ENCODE data around the gene ABCG5. TPM values are rescaled to one million over a fixed set of nuclear protein-coding genes. Genes with fewer than 3 reads are reported as not detected.

ABCG5 gene
- total and polyA plus RNA-seq, 8 donors: 0.18 to 0.52 (median 0.43) TPM; not detected in 2

DNA sequence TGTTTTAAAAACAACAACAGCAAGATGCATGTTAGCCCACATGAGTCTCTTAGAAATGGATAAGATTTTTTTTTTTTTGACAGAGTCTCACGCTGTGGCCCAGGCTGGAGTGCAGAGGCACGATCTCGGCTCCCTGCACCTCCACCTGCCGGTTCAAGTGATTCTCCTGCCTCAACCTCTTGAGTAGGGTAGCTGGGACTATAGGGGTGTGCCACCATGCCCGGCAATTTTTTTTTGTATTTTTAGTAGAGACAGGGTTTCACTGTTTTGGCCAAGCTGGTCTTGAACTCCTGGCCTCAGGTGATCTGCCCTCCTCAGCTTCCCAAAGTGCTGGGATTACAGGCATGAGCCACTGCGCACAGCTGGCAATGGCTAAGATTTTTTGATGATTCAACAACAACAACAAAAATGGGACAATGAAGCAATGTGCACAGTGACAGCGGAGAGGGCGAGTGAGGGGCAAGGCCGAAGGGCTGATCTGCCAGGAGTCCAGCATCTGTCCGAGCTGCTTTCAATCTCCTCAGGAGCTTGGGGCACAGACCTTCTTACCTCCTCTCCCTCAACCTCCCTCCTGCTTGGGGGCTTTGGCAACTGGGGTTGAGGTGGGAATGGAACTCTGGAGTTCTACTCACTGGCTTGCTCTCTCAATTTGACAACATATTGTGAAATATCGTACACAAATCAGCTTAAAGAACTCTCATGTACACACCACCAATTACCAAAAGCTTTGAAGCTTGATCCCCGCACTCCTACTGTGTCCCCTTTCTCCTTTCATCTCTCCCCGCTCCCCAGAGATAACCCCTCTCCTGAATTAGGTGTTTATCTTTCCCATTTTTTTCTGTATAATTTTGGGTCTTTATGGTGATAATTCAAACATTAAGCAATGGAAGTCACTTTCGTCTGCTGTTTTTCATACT, 3.6 kb upstream of the ABCG5 start:
- H3K4me1 ChIP-seq: no peaks in the 10 kb centered on the region
- no peaks in the 10 kb centered on the region for H3K36me3 ChIP-seq
- H3K4me3 ChIP-seq: no peak overlapping the region
- intact Hi-C loops (cut with DNase I): no loop called here
- DNase-seq (no peak), ATAC-seq (no peak)
- H3K9me3 ChIP-seq: no peaks in the 10 kb centered on the region
- H3K27me3 ChIP-seq: peaks cover 0 to 6% of the 10 kb centered on the region in 2 donors
- no peak overlapping the region for H3K27ac ChIP-seq
- TF ChIP-seq, protein P1, sequence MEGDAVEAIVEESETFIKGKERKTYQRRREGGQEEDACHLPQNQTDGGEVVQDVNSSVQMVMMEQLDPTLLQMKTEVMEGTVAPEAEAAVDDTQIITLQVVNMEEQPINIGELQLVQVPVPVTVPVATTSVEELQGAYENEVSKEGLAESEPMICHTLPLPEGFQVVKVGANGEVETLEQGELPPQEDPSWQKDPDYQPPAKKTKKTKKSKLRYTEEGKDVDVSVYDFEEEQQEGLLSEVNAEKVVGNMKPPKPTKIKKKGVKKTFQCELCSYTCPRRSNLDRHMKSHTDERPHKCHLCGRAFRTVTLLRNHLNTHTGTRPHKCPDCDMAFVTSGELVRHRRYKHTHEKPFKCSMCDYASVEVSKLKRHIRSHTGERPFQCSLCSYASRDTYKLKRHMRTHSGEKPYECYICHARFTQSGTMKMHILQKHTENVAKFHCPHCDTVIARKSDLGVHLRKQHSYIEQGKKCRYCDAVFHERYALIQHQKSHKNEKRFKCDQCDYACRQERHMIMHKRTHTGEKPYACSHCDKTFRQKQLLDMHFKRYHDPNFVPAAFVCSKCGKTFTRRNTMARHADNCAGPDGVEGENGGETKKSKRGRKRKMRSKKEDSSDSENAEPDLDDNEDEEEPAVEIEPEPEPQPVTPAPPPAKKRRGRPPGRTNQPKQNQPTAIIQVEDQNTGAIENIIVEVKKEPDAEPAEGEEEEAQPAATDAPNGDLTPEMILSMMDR (IDR thresholded peaks at IDR 0.05): no peak

- Histone ChIP-seq H3K36me3 (no peaks in the 10 kb centered on the region), H3K4me3 (no peak overlapping the region), H3K27me3 (peaks cover 0 to 6% of the 10 kb centered on the region in 2 donors), H3K4me1 (no peaks in the 10 kb centered on the region), H3K9me3 (no peaks in the 10 kb centered on the region), H3K27ac (no peak overlapping the region)
- no peak for ATAC-seq
- intact Hi-C loops (cut with DNase I): no loop called here
- no peak for DNase-seq
- TF ChIP-seq, protein P1 (IDR thresholded peaks at IDR 0.05): no peak
Observed at GRCh38 chr2:43840965-43841364, 2.3 kb upstream of the ABCG5 start.

- no peak overlapping the region for H3K27ac ChIP-seq
Observed at GRCh38 chr2:43839776-43840564, 1.3 kb upstream of the ABCG5 start.

GRCh38 chr2:43837831-43838559, 644 bp downstream of the ABCG5 start:
- intact Hi-C loops (cut with DNase I): no loop called here
- TF ChIP-seq, protein P1 (IDR thresholded peaks at IDR 0.05): no peak
- no peaks in the 10 kb centered on the region for H3K4me1 ChIP-seq
- no peaks in the 10 kb centered on the region for H3K9me3 ChIP-seq
- H3K4me3 ChIP-seq: no peak overlapping the region
- ATAC-seq (no peak), DNase-seq (no peak)
- peaks cover 0 to 9% of the 10 kb centered on the region in 2 donors for H3K27me3 ChIP-seq
- no peaks in the 10 kb centered on the region for H3K36me3 ChIP-seq
- H3K27ac ChIP-seq: no peak overlapping the region

More at GRCh38 chr2:43839776-43840564, 1.3 kb upstream of the ABCG5 start:
- Histone ChIP-seq H3K27me3 (peaks cover 0 to 6% of the 10 kb centered on the region in 2 donors), H3K36me3 (no peaks in the 10 kb centered on the region), H3K4me1 (no peaks in the 10 kb centered on the region), H3K4me3 (no peak overlapping the region), H3K9me3 (no peaks in the 10 kb centered on the region)
- intact Hi-C loops (cut with DNase I): no loop called here
- TF ChIP-seq, protein P1 (IDR thresholded peaks at IDR 0.05): no peak
- DNase-seq: no peak
- ATAC-seq: no peak

Measured in left lung (tissue), 10 donors.